Uterus (tissue), 2 donors: ENCODE results near the gene RNF144B.

Source experiments
- CTCF ChIP-seq, 4 experiments: fragments of 200-600 bp in 2 of 4; fragments of 450-650 bp in 2 of 4; sonication (generic) in 2 of 4; IDR thresholded peaks; one replicate each; pipeline ENCODE4 v1.5.1; 2016 to 2019; ENCODE audit warnings: antibody characterized with exemption in 4 of 4, mild to moderate bottlenecking in 2 of 4, moderate library complexity in 1 of 4
- POLR2A ChIP-seq, 2 donors: fragments of 450-650 bp; IDR thresholded peaks; one replicate each; pipeline ENCODE4 v1.6.1; 2016; ENCODE audit warnings: antibody characterized with exemption in 2 of 2, mild to moderate bottlenecking in 1 of 2, moderate library complexity in 1 of 2

- no peak for TF ChIP-seq CTCF (IDR thresholded peaks at IDR 0.05)
- TF ChIP-seq POLR2A (IDR thresholded peaks at IDR 0.05) = no peak
Observed at GRCh38 chr6:18380158-18380836, 6.9 kb upstream of the RNF144B start.
